Pancreas (tissue), 10 donors: ENCODE measurements around the gene PAPPA2. TPM values are rescaled to one million over a fixed set of nuclear protein-coding genes. Genes with fewer than 3 reads are reported as not detected.
A peak's percentile ranks its signal among the peaks of the same experiment; 100 is the strongest.

ENCODE experiments used
- ATAC-seq, 4 donors: fragments of 200-7000 bp; cut with Tn5 transposase; one replicate each; pipeline versions ENCODE4 v1.8.0 to v1.9.1; 2020; ENCODE audit warnings: mild to moderate bottlenecking in 4 of 4, moderate library complexity in 4 of 4
- DNase-seq, 6 donors: peaks; one replicate each; pipeline ENCODE4 v3.0.0-alpha.2; 2020
- FAIRE-seq: peaks from 2 replicates; lab custom pipeline; 2012; peaks lifted over from hg19 to GRCh38; lab: Jason Lieb, UNC
- H3K27ac ChIP-seq, 4 donors: fragments of 200-600 bp; sonication (generic); 1 replicate in 3 of 4; 2 replicates in 1 of 4; pipeline versions ENCODE4 v1.5.0 to v1.8.0; 2020
- H3K27me3 ChIP-seq, 4 donors: fragments of 200-600 bp; one replicate each; pipeline ENCODE4 v1.8.0; 2021
- H3K36me3 ChIP-seq, 3 donors: fragments of 200-600 bp; sonication (generic) in 1 of 3; one replicate each; pipeline versions ENCODE4 v1.5.0 to v1.8.0; 2020 to 2021
- H3K4me1 ChIP-seq, 3 donors: fragments of 200-600 bp; one replicate each; pipeline ENCODE4 v1.8.0; 2021
- H3K4me3 ChIP-seq, 4 donors: fragments of 200-600 bp; sonication (generic) in 2 of 4; one replicate each; pipeline versions ENCODE4 v1.5.0 to v1.8.0; 2020 to 2021
- H3K9me3 ChIP-seq, 4 donors: fragments of 200-600 bp; one replicate each; pipeline ENCODE4 v1.8.0; 2021
- CTCF ChIP-seq, 4 donors: fragments of 200-600 bp; sonication (generic) in 3 of 4; IDR thresholded peaks; one replicate each; pipeline versions ENCODE4 v1.5.0 to v1.8.0; 2021; ENCODE audit warnings: antibody characterized with exemption in 4 of 4
- WGBS, 2 donors: extraction: QIAGEN DNeasy Blood & Tissue Kit; methylation state at CpG; one replicate each; pipeline ENCODE4 v1.1.7; 2013; 5-methylcytosine and 5-hydroxymethylcytosine counted together
- intact Hi-C, 3 donors: fragments of 100-400 bp; cut with DNase I; formaldehyde crosslinking; loops; one replicate each; pipeline versions ENCODE4 v1.11.1 to v1.14.2; 2022
- polyA plus RNA-seq, 2 donors: library from polyadenylated mRNA; stranded (reverse); fragments of 200-250 nt; gene quantifications; one replicate each; pipeline ENCODE4 v1.2.3, GENCODE V29; 2013
- total RNA-seq, 6 donors: library from RNA; stranded (reverse); fragmentation: NEBNext Ultra II Directional in 4 of 6; extraction: Animal tissue kit (Norgen Biotek cat#: 25700) in 4 of 6; gene quantifications; one replicate each; pipeline versions ENCODE4 v1.2.1 to v1.2.4, GENCODE V29; 2021 to 2023
- donor health status: healthy with polysubstance abuse.
- donor health status: DM: no; HTN: no; CAD: no; lungs with moderate emphysema.
- donor health status: DM: no; HTN: no; CAD: no.
- donor health status: control.
- donor health status: control.
- donor health status: Bipolar disorder and iron deficiency.
- donor health status: DM: yes; HTN: yes; CAD: no.
- donor health status: DM: no; HTN: no; CAD: no.
- donor health status: DM: no; HTN: no; CAD: no.
- donor health status: DM: yes; HTN: yes; CAD: no.

Gene PAPPA2
- total and polyA plus RNA-seq, 8 donors, result 0.51 to 6.9 (median 2.0) TPM

GRCh38 chr1:176471338-176472121, 8.6 kb downstream of the PAPPA2 start:
- H3K36me3 ChIP-seq, result no peaks in the 10 kb centered on the region
- peak in 2 of 4 donors; percentile 30 to 59 for ATAC-seq
- no peak for DNase-seq
- no peaks in the 10 kb centered on the region for H3K9me3 ChIP-seq
- no peaks in the 10 kb centered on the region for H3K27me3 ChIP-seq
- H3K4me1 ChIP-seq, result no peaks in the 10 kb centered on the region
- no peak overlapping the region for H3K27ac ChIP-seq
- no peak for FAIRE-seq
- 57 to 63% methylated on average over 5 of the region's 5 CpGs for WGBS, 2 donors
- no peak overlapping the region for H3K4me3 ChIP-seq
- no peak for TF ChIP-seq CTCF (IDR thresholded peaks at IDR 0.05)
- intact Hi-C loops, result no loop called here

- no peaks in the 10 kb centered on the region for H3K36me3 ChIP-seq
- TF ChIP-seq CTCF (IDR thresholded peaks at IDR 0.05), result no peak
- peak in 3 of 6 donors; percentile 8 to 36 (median 12) for DNase-seq
- no peaks in the 10 kb centered on the region for H3K27me3 ChIP-seq
- peak in 2 of 4 donors; percentile 49 to 72 for ATAC-seq
- WGBS, 2 donors, result 26 to 35% methylated on average over 7 of the region's 7 CpGs
- no peaks in the 10 kb centered on the region for H3K4me1 ChIP-seq
- FAIRE-seq, result no peak
- no peaks in the 10 kb centered on the region for H3K9me3 ChIP-seq
- intact Hi-C loops, result no loop called here
- no peak overlapping the region for H3K4me3 ChIP-seq
- H3K27ac ChIP-seq, result no peak overlapping the region
Observed at GRCh38 chr1:176479971-176480370, 17.0 kb downstream of the PAPPA2 start.

- FAIRE-seq (no peak), DNase-seq (no peak), ATAC-seq (no peak)
- Histone ChIP-seq H3K36me3 (no peaks in the 10 kb centered on the region), H3K9me3 (no peaks in the 10 kb centered on the region), H3K4me3 (no peak overlapping the region), H3K4me1 (no peaks in the 10 kb centered on the region), H3K27ac (no peak overlapping the region), H3K27me3 (no peaks in the 10 kb centered on the region)
- TF ChIP-seq CTCF (IDR thresholded peaks at IDR 0.05), result no peak
- intact Hi-C loops, result no loop called here
- WGBS, 2 donors, result 71 to 73% methylated on average over 9 of the region's 9 CpGs
Observed at GRCh38 chr1:176480750-176481149, 17.8 kb downstream of the PAPPA2 start.

GRCh38 chr1:176485083-176485482, 22.1 kb downstream of the PAPPA2 start:
- Histone ChIP-seq H3K36me3 (no peaks in the 10 kb centered on the region), H3K4me1 (no peaks in the 10 kb centered on the region), H3K27ac (no peak overlapping the region), H3K9me3 (no peaks in the 10 kb centered on the region), H3K27me3 (no peaks in the 10 kb centered on the region), H3K4me3 (no peak overlapping the region)
- ATAC-seq, result no peak
- intact Hi-C loops, result no loop called here
- no peak for DNase-seq
- whole genome bisulfite sequencing, 2 donors, result 56 to 62% methylated on average over 1 of the region's 1 CpG
- TF ChIP-seq CTCF (IDR thresholded peaks at IDR 0.05), result no peak
- FAIRE-seq, result no peak

- no peak for DNase-seq
- ATAC-seq, result no peak
- 62 to 67% methylated on average over 5 of the region's 5 CpGs for WGBS, 2 donors
- no peaks in the 10 kb centered on the region for H3K27me3 ChIP-seq
- no peaks in the 10 kb centered on the region for H3K36me3 ChIP-seq
- H3K27ac ChIP-seq, result no peak overlapping the region
- no peaks in the 10 kb centered on the region for H3K9me3 ChIP-seq
- H3K4me3 ChIP-seq, result no peak overlapping the region
- no peaks in the 10 kb centered on the region for H3K4me1 ChIP-seq
- intact Hi-C loops, result no loop called here
- FAIRE-seq, result no peak
- no peak for TF ChIP-seq CTCF (IDR thresholded peaks at IDR 0.05)
Observed at GRCh38 chr1:176494436-176494835, 31.5 kb downstream of the PAPPA2 start.
